Keratinocyte (primary cell): ENCODE results near the gene ALG13. TPM values are rescaled to one million over a fixed set of nuclear protein-coding genes. Genes with fewer than 3 reads are reported as not detected.
A peak's percentile ranks its signal among the peaks of the same experiment; 100 is the strongest.

Experiments used
- DNase-seq: peaks from one replicate; pipeline ENCODE4 v3.0.0-alpha.2; 2011; ENCODE audit warnings: low read depth, missing footprints, low spot score
- FAIRE-seq: peaks from 2 replicates; lab custom pipeline; 2011; peaks lifted over from hg19 to GRCh38; lab: Jason Lieb, UNC
- H2AFZ ChIP-seq: 2 replicates; pipeline ENCODE4 v1.6.0; 2012; ENCODE audit warnings: low read length, control low read depth, inconsistent platforms; ENCODE audit not compliant: control insufficient read depth
- H3K27ac ChIP-seq: 2 replicates; pipeline ENCODE4 v1.5.1; 2011; ENCODE audit warnings: low read length; ENCODE audit not compliant: control insufficient read depth, insufficient read depth
- H3K27me3 ChIP-seq: 3 replicates; pipeline ENCODE4 v1.6.0; 2011; ENCODE audit warnings: low read length; ENCODE audit not compliant: control insufficient read depth, insufficient read depth; ENCODE audit errors: extremely low read depth
- H3K36me3 ChIP-seq, 2 experiments: 2 replicates in 1 of 2; 3 replicates in 1 of 2; pipeline ENCODE4 v1.5.1; 2011; ENCODE audit warnings: low read length in 2 of 2, mild to moderate bottlenecking in 1 of 2; ENCODE audit not compliant: control insufficient read depth in 2 of 2, insufficient read depth in 2 of 2; ENCODE audit errors: extremely low read depth in 1 of 2
- H3K4me1 ChIP-seq: 3 replicates; pipeline ENCODE4 v1.5.1; 2011; ENCODE audit warnings: low read length; ENCODE audit not compliant: control insufficient read depth, insufficient read depth; ENCODE audit errors: extremely low read depth
- H3K4me2 ChIP-seq: 3 replicates; pipeline ENCODE4 v1.6.0; 2011; ENCODE audit warnings: low read depth, low read length; ENCODE audit not compliant: control insufficient read depth, insufficient read depth; ENCODE audit errors: extremely low read depth
- H3K4me3 ChIP-seq, 3 experiments: fragments of 200-600 bp in 1 of 3; sonication (generic) in 1 of 3; 2 replicates in 2 of 3; 3 replicates in 1 of 3; pipeline ENCODE4 v1.5.1; 2011 to 2016; ENCODE audit warnings: low read length in 3 of 3, mild to moderate bottlenecking in 3 of 3, control low read depth in 2 of 3, inconsistent platforms in 1 of 3, low read depth in 1 of 3, mixed read lengths in 1 of 3, mixed run types in 1 of 3, moderate library complexity in 1 of 3; ENCODE audit not compliant: control insufficient read depth in 2 of 3, insufficient read depth in 2 of 3; ENCODE audit errors: extremely low read depth in 1 of 3
- H3K79me2 ChIP-seq: 2 replicates; pipeline ENCODE4 v1.6.0; 2012; ENCODE audit warnings: low read length; ENCODE audit not compliant: control insufficient read depth, insufficient read depth
- H3K9ac ChIP-seq: 3 replicates; pipeline ENCODE4 v1.6.0; 2011; ENCODE audit warnings: low read length; ENCODE audit not compliant: control insufficient read depth, insufficient read depth; ENCODE audit errors: extremely low read depth
- H3K9me1 ChIP-seq: 3 replicates; pipeline ENCODE4 v1.6.0; 2011; ENCODE audit warnings: low read length; ENCODE audit not compliant: control insufficient read depth, insufficient read depth; ENCODE audit errors: extremely low read depth
- H3K9me3 ChIP-seq: 2 replicates; pipeline ENCODE4 v1.5.1; 2012; ENCODE audit warnings: low read depth, low read length; ENCODE audit not compliant: control insufficient read depth
- H4K20me1 ChIP-seq: 3 replicates; pipeline ENCODE4 v1.6.0; 2011; ENCODE audit warnings: low read length; ENCODE audit not compliant: control insufficient read depth, insufficient read depth; ENCODE audit errors: extremely low read depth
- CTCF ChIP-seq, 3 experiments: IDR thresholded peaks in 1 of 3; conservative IDR thresholded peaks in 1 of 3; optimal IDR thresholded peaks in 1 of 3; 2 replicates in 2 of 3; 3 replicates in 1 of 3; pipeline versions ENCODE3 to v1.5.1; 2011; ENCODE audit warnings: low read length in 3 of 3, mild to moderate bottlenecking in 3 of 3, moderate library complexity in 2 of 3, control low read depth in 1 of 3, inconsistent platforms in 1 of 3; ENCODE audit not compliant: insufficient read depth in 2 of 3; ENCODE audit errors: extremely low read depth in 1 of 3
- EZH2 ChIP-seq: IDR thresholded peaks from one replicate; pipeline ENCODE4 v1.6.1; 2012; ENCODE audit warnings: inconsistent platforms, mild to moderate bottlenecking, low read length, moderate library complexity
- dilution Hi-C: fragments of 300-500 bp; cut with MboI; formaldehyde crosslinking; loops from one replicate; pipeline ENCODE4 v1.7.0; 2020; ENCODE audit warnings: low sequenced_read_pairs; ENCODE audit not compliant: extremely low pct_ligation_motif_present
- polyA minus RNA-seq, 3 experiments: library from RNA; depleted of rRNA, polyadenylated mRNA; stranded (reverse); fragments of >200 nt; gene quantifications; 1 replicate in 1 of 3; 2 replicates in 1 of 3; 3 replicates in 1 of 3; pipeline ENCODE4 v1.2.3, GENCODE V29; 2011
- polyA plus RNA-seq, 5 experiments: library from polyadenylated mRNA; depleted of rRNA in 3 of 5; stranded (reverse) in 3 of 5; stranded (forward) in 1 of 5; unstranded in 1 of 5; fragments of >200 nt; gene quantifications; 1 replicate in 1 of 5; 2 replicates in 3 of 5; 3 replicates in 1 of 5; pipeline versions ENCODE4 v1.2.1 to v1.2.3, GENCODE V29; 2011 to 2012; ENCODE audit warnings: missing spikeins in 2 of 5, low read depth in 1 of 5, low replicate concordance in 1 of 5

Gene ALG13
- polyA plus RNA-seq (37.8 to 50.8 TPM (median 41.4 TPM) in 3 replicates), polyA minus RNA-seq (12.8 to 69.6 TPM (median 39.6 TPM) in 3 replicates)
- polyA plus RNA-seq (2011; ENCODE audit: low read depth) = 17.6 TPM
- polyA plus RNA-seq (2011; cell fraction: cytosol; rRNA removed) = 23.1 and 50.5 TPM in 2 replicates
- 150 and 161 TPM in 2 replicates for polyA plus RNA-seq (2011; cell fraction: nucleus; rRNA removed)
- 20.0 and 21.7 TPM in 2 replicates for polyA plus RNA-seq (2012; ENCODE audit: low replicate concordance)
- 21.3 TPM for polyA minus RNA-seq (2011; cell fraction: cytosol; rRNA and poly(A)+ RNA removed)
- polyA minus RNA-seq (2011; cell fraction: nucleus; rRNA and poly(A)+ RNA removed) = 76.2 and 134 TPM in 2 replicates

GRCh38 chrX:111680988-111681779, at the start of gene ALG13:
TSS of gene ALG13 (plus strand) at chrX:111681170. CDS start at chrX:111681219, 49 bp downstream.
- Histone ChIP-seq H3K27me3 (no peaks in the 10 kb centered on the region), H3K79me2 (peaks cover 6% of the 10 kb centered on the region), H3K9ac (peak within 1 kb of the TSS; percentile 96), H3K9me3 (no peaks in the 10 kb centered on the region), H2AFZ (peak within 1 kb of the TSS; percentile 84), H3K4me1 (no peaks in the 10 kb centered on the region), H3K27ac (peak within 1 kb of the TSS; percentile 93), H3K9me1 (no peaks in the 10 kb centered on the region), H4K20me1 (no peaks in the 10 kb centered on the region), H3K4me3 (peak within 1 kb of the TSS; percentile 48 to 62 (median 55)), H3K36me3 (peaks cover 0 to 3% of the 10 kb centered on the region in 2 experiments), H3K4me2 (peak within 1 kb of the TSS; percentile 65)
- peak; percentile 5 for DNase-seq
- dilution Hi-C loops = no loop called here
- no peak for FAIRE-seq
- peak; percentile 60 to 76 (median 69) for TF ChIP-seq CTCF (optimal IDR thresholded peaks at IDR 0.05 in 1 of 3, IDR thresholded peaks at IDR 0.05 in 1 of 3, conservative IDR thresholded peaks at IDR 0.05 in 1 of 3; ENCODE audit: extremely low read depth in 1 of 3, insufficient read depth in 2 of 3, low read length in 3 of 3)
- TF ChIP-seq EZH2 = no peak

GRCh38 chrX:111634823-111635729, 45.9 kb upstream of the ALG13 start:
- no peaks in the 10 kb centered on the region for H4K20me1 ChIP-seq
- no peak overlapping the region for H3K4me2 ChIP-seq
- no peaks in the 10 kb centered on the region for H3K9me1 ChIP-seq
- H3K79me2 ChIP-seq = no peaks in the 10 kb centered on the region
- peaks cover 3% of the 10 kb centered on the region for H3K4me1 ChIP-seq
- H3K9ac ChIP-seq = no peak overlapping the region
- no peak for FAIRE-seq
- DNase-seq = no peak
- H2AFZ ChIP-seq = no peak overlapping the region
- no peak overlapping the region for H3K4me3 ChIP-seq
- no peaks in the 10 kb centered on the region for H3K9me3 ChIP-seq
- H3K27ac ChIP-seq = no peak overlapping the region
- H3K27me3 ChIP-seq = no peaks in the 10 kb centered on the region
- no peaks in the 10 kb centered on the region for H3K36me3 ChIP-seq
- dilution Hi-C loops = no loop called here
- no peak for TF ChIP-seq CTCF (optimal IDR thresholded peaks at IDR 0.05 in 1 of 3, IDR thresholded peaks at IDR 0.05 in 1 of 3, conservative IDR thresholded peaks at IDR 0.05 in 1 of 3; ENCODE audit: extremely low read depth in 1 of 3, insufficient read depth in 2 of 3, low read length in 3 of 3)
- no peak for TF ChIP-seq EZH2
